ACHN (cell line): ENCODE data around the gene RETN.
A peak's percentile ranks its signal among the peaks of the same experiment; 100 is the strongest.

Experiments used
- DNase-seq: peaks from one replicate; pipeline ENCODE4 v3.0.0-alpha.2; 2015
- in situ Hi-C: cut with HindIII; loops from 2 replicates; pipeline ENCODE4 v1.10.0; 2017; ENCODE audit warnings: low sequenced_read_pairs, low pct_ligation_motif_present, low pct_unique_long_range_greater_than_20kb

The RETN gene

DNA sequence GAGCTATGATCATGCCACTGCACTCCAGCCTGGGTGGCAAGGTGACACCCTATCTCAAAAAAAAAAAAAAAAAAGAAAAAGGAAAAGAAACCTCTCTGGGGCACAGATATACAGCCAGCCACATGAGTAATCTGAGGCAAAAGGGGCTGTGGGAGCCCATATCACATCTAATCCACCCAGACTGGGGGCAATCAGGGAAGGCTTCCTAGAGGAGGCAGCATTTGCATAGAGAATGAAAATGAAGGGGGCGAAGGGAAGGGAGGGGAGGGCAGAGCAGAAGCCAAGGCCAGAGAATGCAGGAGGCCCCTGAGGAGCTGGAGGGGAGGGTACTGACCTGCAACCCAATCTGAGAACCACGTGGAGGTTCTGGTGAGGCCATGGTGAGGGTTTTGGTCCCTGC is 18.7 kb upstream of the RETN start:
- no peak for DNase-seq
- in situ Hi-C loops: no loop called here

DNA sequence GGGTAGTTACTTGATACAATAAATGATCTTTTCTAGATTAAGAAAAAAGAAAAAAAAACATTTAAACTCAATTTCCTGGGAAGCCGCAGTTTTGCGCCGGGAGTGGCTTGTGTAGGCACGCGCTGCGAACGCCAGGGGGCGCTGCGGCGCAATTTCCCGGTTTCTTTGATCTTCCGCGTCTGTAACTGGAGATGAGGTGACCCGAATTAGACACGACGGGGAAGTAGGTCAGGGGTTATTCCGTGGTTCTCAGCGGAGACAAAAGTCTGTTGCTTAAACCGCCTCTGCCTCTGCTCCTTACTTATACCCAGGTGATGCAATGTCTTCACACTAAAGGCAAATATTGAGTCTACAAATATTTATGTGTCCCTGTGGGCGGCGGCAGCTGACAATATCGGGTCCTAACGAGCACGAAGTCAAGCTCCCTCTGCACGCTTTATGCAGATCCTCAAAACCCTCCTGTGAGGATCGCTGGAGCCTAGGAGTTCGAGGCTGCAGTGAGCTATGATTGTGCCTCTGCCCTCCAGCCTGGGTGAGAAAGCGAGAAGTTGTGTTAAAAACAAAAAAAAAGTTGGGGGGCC is 16.7 kb upstream of the RETN start:
- peak; percentile 63 for DNase-seq
- in situ Hi-C loops: no loop called here

DNA sequence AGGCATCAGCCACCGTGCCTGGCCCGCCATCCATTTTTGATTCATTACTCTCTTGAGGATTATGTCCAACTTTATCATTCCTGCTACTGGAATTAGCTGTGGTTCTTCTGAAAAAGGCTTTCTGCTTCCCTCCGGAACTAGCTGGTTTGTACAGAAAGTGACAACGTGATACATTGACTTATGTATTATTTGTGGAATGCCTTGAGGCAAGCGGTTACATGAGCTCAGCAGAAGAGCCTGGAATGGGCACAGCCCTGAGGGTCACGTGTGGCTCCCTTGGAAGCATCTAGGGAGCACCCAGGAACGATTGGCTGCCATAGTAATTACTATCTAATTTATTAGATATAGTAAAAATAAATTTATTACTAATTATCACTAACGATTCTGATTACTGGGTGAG is 14.4 kb upstream of the RETN start:
- in situ Hi-C loops: no loop called here
- no peak for DNase-seq

DNA sequence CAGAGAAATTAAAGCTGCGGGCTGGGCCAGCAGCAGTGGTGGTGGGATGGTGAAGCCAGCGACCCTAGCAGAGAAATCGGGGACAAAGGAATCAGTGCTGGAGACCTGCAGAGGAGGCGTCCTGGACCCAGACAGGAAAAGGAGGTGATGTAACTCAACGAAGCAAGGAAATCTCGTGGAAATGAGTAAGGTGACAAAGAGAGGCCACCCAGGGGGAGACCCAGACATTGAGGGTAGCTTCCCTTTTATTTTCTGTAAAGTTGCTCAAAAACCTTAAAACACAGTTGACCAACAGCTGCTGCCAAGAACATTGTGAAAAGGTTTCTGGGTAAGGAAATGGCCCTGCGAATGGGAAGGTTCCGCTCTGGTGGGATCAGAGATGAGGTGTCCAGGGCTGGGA is 13.3 kb upstream of the RETN start:
- in situ Hi-C loops: no loop called here
- no peak for DNase-seq

DNA sequence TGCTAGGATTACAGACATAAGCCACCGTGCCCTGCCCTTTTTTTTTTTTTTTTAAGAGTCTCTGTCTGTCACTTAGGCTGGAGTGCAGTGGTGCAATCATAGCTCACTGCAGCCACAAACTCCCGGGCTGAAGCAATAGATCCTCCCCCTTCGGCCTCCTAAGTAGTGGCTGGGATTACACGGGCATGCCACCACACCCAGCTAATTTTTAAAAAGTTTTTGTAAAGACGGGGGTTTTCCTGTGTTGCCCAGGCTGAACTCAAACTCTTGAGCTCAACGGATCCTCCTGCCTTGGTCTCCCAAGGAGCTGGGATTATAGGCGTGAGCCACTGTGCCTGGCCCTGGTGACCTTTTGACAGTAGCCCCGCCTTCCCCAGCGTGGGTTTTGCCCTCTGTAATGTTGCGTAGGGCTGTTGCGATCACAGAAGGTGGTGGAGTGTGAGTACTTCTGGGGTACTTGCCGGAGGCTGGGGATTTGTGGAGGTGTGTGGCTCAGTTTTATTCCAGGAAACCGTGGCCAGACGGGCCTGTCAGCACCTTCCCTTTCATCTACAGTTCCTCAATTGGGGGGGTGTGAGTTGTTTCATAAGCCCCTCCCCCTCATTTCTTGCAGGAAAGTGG is 11.6 kb upstream of the RETN start:
- in situ Hi-C loops: no loop called here
- no peak for DNase-seq

DNA sequence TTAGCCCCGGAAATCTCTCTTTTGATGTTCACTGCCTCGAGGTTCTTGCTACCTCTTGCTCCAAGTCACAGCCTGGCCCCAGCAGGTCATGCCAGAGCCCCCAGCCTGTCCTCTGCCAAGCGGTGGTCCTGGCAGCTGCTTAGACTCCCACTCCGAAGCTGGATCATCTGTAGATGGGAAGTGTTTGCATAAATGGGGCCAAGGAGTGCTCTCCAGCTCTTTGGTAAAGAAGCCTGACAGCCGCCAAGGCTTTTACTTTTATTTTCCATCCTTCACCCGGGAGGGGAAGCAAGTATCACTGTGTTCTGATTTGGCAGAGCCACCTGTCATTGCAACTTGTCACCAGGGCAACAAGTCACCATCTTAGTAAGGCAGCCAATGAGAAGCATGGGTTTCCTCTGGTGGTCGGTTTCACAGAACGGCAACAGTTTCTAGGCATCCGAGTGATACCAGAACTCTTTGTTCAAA is 10.6 kb upstream of the RETN start:
- in situ Hi-C loops: no loop called here
- DNase-seq: no peak

DNA sequence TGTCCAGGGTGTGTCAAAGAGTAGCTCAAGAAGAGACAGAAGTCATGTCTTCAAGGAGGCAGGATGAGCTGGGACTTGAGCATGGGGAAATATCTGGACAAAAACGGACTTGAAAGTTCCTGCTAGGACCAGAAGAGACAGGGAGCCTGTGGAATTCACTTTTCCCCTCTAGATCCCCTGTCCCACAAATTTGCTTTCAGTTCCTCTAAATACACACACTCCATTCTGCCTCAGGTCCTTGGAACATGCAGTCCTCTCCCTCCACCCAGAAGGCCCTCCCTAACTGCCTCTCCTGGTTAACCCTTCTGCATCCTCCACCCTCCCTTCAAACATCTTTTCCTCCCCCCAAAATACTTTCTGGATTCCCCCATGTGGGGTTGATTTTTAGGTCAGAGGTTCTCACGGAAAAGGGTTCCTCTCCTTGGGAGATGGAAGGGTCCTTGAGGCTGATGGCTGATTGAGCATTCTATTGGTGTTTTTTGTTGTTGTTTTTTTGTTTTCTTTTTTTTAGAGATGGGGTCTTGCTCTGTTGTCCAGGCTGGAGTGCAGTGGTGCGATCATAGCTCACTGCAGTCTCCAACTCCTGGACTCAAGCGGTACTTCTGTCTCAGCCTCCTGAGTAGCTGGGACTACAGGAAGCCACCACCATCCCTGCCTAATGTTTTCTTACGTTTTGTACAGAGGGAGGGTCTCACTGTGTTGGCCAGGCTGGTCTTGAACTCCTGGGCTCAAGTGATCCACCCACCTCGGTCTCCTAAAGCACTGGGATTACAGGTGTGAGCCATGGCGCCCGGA is 6.9 kb upstream of the RETN start:
- in situ Hi-C loops: no loop called here
- no peak for DNase-seq

DNA sequence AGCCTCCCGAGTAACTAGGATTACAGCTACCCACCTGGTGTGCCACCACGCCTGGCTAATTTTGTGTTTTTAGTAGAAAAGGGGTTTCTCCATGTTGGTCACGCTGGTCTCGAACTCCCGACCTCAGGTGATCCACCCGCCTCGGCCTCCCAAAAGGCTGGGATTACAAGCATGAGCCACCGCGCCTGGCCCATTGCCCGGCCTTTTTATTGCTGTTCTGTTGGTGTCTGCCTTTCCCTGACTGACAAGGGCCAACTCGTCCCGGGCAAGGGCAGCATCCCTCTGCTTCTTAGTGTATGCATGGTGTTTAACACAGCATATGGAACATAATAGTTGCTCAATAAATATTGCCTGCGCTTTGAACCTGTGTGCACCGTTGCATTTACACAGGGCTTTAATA is 6.2 kb upstream of the RETN start:
- DNase-seq: no peak
- in situ Hi-C loops: no loop called here

DNA sequence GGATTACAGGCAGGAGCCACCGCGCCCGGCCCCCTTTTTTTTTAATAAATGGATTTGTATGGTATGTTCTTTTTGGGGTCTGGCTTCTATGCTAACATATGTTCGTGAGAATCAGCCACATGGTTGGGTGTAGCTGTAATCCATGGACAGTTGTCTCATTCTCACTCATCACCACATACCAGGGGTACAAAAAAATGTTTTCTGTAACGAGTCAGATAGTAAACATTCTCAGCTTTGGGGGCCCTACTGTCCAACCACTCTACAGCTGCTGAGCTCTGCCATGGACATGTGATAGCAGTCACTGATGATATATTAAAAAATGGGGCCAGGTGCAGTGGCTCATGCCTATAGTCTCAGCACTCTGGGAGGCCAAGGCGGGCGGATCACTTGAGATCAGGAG is 5.1 kb upstream of the RETN start:
- in situ Hi-C loops: no loop called here
- DNase-seq: no peak

DNA sequence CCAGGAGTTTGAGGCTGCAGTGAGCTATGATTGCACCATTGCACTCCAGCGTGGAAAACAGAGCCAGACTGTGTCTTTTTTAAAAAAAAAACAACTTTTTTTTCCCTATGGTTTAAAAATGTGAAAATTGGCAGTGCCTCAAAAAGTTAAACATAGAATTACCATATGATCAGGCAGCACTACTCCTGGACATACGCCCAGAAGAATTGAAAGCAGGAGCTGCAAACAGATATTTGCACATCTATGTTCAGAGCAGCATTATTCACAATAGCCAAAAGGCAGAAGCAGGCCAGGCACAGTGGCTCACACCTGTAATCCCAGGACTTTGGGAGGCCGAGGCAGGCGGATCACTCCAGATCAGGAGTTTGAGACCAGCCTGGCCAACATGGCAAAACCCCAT is 3.8 kb upstream of the RETN start:
- in situ Hi-C loops: no loop called here

DNA sequence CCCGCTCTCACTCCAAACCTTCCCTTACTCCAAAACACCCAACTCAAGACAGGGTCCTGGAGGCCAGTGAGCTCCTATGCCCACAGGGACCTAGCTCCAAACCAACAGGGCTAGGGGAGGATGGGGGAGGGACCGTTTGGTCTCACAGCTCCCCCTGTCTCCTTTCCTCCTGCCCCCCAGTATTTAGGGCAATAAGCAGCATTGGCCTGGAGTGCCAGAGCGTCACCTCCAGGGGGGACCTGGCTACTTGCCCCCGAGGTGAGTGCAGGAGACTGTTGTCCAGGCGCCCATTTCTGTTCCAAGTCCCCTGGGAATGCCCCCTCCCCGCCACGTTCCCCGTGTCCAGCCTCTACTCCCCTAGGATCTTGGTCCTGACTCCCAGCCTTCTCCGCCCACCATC is 792 bp downstream of the RETN start:
- in situ Hi-C loops: no loop called here
- no peak for DNase-seq

More for the DNA sequence above, 3.8 kb upstream of the RETN start:
- no peak for DNase-seq

DNA sequence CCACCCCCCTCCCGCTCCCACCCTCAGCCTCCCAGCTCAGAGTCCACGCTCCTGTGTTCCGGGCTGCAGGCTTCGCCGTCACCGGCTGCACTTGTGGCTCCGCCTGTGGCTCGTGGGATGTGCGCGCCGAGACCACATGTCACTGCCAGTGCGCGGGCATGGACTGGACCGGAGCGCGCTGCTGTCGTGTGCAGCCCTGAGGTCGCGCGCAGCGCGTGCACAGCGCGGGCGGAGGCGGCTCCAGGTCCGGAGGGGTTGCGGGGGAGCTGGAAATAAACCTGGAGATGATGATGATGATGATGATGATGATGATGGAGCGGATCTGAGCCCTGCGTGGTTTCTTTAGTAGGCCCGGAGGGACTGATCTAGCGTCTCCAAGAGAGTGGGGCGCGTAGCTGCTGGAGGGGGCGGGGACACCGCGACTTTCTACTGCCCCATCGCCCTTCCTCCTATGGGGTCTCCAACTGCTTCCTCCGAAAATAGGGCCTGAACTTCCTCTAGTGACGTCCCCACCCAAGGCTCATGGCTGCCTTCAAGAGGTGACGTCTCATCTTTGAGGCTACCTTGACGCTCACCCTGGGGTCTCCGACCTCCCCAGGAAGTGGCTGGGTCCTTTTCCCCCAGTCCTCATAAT is 1.4 kb downstream of the RETN start:
- in situ Hi-C loops: no loop called here
- no peak for DNase-seq

DNA sequence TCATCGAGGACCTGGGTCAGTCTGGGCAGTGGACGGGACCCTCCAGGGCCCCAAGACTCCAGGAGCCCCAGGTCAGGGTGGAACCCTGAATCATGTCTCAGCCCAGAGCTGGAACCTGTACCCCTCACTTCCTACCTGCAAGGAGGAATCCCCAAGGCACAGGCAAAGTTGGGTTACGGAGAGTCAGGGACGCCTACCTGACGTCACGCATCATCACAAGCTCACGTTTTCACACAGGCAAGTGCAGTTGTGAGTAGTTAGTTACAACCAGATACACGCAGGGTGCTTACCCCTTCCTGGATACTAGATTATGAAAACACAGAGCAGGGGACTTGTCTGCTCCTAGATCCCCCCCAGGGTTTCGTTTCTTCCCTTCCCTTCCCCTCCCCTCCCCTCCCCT is 1.9 kb downstream of the RETN start:
- no peak for DNase-seq
- in situ Hi-C loops: no loop called here

DNA sequence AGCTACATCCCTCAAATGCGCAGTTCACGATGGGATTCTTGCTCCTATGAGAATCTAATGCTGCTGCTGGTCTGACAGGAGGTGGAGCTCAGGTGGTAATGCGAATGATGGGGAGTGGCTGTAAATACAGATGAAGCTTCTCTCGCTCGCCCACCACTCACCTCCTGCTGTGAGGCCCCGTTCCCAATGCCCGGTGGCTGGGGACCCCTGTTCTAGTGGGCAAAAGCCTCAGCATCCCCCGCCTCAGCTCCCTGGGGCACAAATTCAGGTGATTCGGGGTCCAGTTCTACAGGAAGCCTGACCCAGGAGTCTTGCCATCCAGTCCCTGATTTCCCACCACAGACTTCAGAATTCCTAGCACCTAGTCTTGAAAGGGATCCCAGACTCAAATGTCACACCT is 3.7 kb downstream of the RETN start:
- in situ Hi-C loops: no loop called here
- no peak for DNase-seq

DNA sequence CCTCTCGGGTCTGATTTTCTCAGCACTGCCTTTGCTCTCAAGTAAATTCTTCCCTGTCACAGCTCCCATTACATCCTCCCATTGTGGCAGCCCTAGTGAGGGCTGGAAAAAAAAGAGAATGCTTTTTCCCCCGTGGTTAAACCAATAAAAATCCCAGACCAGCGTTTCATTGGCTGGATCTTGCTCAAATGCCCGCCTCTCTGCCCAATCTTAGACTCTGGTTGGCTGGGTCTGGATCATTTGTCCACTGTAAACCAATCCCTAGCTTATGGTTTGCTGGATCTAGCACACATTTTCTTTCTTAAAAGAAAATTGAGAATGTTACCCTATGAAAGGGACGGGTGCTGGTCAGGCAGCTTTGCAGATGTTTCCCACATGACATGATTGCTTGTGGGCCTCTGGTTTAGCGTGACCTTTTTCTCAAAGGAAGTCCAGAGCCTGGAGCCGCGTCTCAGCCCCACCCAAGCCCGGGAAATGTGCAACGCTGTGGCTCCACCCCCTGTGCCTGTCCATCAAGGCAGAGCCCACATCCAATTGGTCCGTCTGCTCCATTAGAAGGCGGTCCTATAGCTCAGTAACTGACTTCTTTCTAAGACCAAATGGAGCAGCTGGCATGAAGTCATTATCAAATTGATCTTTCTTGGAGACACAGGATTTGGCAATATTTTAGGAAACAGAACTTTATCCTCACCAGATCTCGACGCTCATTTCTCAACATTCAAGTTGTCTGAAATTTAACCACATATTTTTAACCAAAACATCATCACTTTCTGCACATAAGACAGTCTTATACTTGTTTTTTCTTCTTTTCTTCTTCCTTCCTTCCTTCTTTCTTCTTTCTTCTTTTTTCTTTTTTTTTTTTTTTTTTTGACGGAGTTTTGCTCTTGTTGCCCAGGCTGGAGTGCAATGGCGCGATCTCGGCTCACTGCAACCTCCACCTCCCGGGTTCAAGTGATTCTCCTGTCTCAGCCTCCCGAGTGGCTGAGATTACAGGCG is 5.5 kb downstream of the RETN start:
- DNase-seq: peak; percentile 20
- in situ Hi-C loops: no loop called here

DNA sequence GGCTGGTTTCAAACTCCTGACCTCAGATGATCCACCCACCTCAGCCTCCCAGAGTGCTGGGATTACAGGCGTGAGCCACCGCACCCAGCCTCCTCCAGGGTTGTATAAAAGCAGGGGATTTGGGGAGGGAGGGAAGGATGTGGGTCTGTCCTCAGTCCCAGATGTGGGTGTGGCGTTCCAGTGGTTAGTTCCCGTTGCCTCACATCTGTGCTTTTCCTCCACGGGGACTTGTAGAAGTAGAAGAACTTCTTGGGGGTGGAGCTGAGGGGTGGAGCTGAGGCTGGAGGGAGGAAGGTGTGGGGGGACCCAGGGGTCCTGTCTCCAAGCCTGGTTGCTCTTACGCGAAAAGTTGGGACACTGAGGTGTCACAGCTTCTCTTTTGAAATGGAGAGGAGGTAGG is 7.5 kb downstream of the RETN start:
- no peak for DNase-seq
- in situ Hi-C loops: no loop called here

DNA sequence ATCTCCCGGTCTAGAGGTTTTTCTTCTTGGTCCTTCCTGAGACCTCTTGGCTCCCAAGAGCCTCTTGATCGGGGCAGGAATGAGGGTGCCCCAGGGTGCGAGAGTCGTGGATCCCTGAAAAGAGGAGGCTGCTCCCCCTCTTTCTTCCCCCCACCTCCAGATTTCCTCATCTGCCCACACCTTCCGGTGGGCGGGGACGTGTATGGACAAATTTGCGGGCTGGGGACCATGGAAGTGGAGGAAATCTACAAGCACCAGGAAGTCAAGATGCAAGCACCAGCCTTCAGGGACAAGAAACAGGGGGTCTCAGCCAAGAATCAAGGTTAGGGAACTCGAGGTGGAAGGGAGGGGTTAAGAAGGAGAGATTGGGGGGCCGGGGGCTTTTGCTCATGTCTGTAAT is 8.0 kb downstream of the RETN start, which contains the start of gene MCEMP1:
TSS of gene MCEMP1 (plus strand) at position 237 of the 400 bp plus-strand sequence. CDS start at position 268, 31 bp downstream.
- no peak for DNase-seq
- in situ Hi-C loops: no loop called here

DNA sequence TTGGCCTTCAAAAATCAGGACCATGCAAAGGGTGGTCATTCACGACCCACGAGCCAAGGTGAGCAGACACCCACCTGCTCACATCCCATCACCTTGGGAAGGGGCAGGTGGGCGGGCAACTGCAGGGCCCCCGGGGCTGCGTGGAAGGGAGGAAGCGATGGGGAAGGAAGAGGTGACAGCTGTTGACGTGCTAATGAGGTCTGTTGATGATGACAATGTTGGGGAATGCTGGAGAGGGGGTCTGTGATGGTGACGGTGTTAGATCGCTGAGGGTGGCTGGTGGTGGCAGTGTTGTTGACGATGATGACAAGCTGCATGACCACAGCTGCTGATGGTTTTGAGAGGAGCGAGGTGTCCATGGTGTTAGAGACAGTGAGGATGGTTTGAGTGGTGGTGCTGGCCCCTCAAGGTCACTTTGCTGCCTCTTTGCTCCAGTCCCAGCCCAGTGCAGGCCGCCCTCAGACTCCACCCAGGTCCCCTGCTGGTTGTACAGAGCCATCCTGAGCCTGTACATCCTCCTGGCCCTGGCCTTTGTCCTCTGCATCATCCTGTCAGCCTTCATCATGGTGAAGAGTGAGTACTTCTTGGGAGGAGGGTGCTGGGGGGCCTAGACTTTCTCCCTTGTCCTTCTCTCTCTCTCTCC is 8.9 kb downstream of the RETN start:
- DNase-seq: no peak
- in situ Hi-C loops: no loop called here
